HG03108 (cell line): ENCODE data around the gene UGP2.
"Not testable (repeated sequence)": the region's sequence is repeated elsewhere in the genome, so short reads cannot be mapped to it uniquely, and the experiment has no call there.

ENCODE experiments used
- ATAC-seq: cut with Tn5 transposase; IDR thresholded peaks from one replicate; pipeline ENCODE4 v1.9.1; 2021; ENCODE audit warnings: moderate library complexity; ENCODE audit not compliant: unreplicated experiment

UGP2 gene

DNA sequence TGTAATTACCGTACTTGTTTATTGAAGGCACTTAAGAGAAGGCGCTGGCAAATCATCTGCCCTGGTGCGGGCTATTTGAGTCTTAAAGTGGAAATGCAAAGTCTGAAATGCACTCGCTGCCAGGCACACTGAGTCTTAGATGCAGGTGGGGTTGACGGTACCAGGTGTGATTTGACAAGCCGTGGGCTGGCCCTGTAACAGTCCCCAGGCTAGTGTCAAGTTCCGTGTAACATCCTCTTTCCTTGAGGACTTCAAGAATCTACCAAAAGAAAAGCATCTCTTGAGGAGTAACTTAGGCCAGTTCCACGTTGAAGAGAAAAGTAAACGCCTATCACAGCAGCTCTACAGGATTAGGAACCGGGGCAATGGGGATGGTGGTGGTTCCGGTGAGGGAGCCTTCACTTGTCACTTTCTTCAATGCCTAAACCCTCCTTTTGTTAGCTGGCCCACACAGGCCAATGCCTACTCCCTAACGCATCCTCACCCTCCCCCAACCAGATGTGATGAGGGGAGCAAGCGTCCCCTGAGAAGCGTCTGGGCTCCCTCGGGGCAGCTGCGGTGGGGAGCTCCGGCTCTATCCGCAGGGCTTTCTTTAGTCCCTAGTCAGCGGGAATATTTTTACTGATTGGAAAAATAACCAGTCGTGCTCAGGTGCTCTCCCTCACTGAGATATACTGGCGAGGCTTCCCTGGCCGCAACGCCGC, 1.5 kb upstream of the UGP2 start:
- peak; percentile 15 for ATAC-seq

DNA sequence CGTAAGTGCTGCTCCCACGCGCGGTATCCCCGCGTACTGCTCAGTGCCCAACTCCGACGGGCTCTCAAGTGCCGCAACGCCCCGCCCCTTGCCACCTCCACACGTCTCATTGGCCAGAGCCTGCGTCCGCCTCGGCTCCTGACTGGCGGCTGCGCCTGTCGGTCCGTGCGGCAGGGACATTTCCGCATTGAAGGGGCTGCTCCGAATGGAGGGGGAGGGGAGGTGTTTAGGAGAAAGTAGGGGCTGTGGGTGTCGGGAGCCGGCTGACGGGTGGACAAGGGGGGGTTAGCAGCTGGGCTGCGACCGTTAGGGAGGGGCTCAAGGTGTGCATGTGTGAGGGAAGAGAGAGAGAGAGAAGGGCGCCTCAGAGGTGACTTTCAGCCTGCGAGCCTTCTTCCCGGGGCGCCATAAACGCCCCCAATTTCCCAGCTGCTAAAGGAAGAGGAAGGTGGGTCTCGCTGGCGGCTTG, 877 bp upstream of the UGP2 start:
- peak; percentile 90 for ATAC-seq

DNA sequence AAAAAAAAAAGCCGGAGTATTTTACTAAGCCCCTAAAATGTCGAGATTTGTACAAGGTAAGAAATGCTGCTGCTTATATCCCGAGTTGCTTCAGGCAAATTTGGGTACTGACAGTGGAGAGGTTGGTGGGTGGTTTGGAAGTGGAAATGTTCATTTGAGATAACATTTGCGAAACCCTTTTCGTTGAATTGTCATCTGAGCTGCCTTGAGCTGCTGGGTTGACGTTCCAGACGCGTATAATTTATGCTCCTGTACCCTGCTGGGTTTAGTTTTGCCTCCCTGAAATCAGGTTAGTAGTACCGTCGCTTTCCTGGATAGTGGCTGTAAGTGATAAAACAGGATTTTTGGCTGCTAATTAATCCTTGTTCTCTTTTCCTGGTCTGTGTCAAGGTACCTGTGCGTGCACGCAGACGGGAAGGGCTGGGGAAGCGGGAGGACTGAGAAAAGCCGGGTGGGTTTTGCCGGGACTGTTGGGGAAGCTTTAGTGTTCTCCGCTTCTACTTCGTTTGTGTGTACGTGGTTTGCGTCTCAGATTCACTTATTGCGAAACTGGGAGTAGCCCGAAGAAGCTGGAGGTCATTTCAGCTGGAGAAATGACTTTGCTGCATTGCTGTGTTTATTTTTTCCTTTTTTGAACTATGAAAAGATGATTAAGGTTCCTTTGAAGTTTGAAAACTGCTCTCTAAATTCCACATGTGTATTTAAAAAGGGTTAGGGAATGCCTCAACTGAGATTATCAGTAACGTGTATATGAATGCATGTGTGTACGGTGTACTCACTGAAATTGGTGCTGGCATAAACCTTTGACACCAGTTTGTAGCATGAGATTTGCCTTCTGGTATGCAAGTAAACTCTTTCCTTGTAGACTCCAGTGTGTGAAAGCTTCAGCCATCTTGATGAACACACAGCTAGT, 709 bp downstream of the UGP2 start:
- ATAC-seq: no peak

DNA sequence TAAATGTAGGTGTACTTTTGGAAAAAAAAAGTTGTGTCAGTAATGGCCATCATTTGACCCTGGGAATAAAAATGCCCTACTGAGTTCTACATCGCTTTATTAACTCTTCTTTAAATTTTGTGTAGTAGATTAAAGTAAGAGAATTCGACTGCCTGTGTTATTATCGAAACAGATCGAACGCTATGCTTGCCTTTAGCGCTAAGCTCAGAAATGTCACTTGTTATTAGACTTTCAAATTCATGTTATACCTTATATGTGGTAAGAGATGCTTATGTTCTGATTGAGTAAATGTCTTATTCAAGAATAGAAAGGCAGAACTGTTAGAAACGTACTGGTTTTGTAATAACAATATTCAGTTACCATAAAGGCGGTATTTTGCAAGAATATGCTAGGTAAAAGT, 1.4 kb downstream of the UGP2 start:
- no peak for ATAC-seq

DNA sequence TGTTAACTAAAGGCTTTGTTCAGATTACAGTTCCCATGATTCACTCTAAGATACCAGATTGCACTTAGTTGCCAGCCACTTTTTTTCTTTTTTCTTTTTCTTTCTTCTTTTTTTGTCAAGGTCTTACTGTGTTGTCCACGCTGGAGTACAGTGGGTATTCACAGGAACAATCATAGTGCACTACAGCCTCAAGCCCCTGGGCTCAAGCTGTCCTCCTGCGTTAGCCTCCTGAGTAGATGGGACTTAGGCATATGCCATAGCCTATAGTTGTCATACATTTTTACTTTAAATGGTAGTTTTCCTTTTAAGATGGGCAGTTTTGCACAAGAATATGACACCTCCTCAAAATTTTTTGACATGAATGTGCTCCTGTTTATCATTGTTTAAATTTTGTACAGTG, 2.1 kb downstream of the UGP2 start:
- ATAC-seq: no peak

DNA sequence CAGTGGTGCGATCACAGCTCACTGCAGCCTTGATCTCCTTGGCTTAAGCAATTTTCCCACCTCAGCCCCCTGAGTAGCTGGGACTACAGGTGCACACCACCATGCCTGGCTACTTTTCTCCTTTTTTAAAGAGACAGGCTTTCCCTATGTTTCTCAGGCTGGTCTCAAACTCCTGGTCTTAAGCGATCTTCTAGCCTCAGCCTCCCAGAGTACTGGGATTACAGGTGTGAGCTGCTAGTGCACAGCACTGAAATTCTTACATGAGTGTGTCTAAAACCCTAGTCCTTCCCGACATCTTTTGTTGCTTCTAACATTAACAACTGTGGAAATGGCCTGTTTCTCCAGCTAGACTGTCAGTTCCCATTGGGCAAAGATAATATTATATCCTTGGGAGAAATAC, 2.9 kb downstream of the UGP2 start:
- ATAC-seq: no peak

DNA sequence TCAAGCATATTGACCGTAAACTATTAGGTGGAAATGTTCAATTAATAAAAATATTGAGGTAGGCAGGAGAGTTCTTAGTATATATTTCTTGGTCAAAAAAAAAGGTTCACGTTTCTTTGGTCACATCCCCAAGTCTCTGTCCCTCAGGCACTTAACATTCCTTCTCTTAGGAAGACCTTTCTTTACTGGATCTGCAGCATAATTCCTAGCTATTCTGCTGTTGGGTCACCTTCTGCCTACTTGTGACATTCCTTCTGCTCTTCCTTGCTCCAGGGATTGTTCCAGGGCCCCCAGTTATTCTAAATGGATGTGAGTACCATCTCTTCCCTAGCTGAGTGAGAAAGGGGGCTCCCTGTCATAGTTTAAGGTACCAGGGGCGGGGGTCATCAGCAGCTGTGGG, 4.2 kb downstream of the UGP2 start:
- ATAC-seq: no peak

DNA sequence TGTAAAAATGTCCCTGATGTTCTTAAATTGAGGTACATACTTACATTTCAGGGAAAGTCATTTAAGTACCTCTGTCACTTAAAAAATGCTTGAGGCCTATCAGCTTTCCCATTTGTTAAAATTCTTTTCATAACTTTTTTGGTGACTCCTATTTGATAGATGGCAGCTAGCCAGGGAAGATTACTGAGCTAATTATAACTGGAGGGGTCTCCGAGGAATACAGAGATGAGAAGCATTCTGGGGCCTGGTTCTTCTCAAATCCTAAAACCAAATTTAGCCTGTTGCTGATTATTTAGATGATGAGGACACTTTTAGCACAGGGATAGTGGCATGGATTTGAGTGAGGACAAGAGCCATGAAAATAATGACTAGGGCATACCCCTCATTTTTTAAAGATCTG, 4.8 kb downstream of the UGP2 start:
- no peak for ATAC-seq

DNA sequence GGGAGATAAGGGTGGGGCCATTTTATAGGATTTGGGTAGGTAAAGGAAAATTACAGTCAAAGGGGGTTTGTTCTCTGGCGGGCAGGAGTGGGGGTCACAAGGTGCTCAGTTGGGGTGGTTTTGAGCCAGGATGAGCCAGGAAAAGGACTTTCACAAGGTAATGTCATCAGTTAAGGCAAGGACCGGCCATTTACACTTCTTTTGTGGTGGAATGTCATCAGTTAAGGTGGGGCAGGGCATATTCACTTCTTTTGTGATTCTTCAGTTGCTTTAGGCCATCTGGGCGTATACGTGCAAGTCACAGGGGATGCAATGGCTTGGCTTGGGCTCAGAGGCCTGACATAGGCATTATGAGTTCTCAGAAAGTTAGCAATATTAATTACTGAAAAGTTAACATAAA, 5.9 kb downstream of the UGP2 start:
- not testable (repeated sequence) for ATAC-seq

DNA sequence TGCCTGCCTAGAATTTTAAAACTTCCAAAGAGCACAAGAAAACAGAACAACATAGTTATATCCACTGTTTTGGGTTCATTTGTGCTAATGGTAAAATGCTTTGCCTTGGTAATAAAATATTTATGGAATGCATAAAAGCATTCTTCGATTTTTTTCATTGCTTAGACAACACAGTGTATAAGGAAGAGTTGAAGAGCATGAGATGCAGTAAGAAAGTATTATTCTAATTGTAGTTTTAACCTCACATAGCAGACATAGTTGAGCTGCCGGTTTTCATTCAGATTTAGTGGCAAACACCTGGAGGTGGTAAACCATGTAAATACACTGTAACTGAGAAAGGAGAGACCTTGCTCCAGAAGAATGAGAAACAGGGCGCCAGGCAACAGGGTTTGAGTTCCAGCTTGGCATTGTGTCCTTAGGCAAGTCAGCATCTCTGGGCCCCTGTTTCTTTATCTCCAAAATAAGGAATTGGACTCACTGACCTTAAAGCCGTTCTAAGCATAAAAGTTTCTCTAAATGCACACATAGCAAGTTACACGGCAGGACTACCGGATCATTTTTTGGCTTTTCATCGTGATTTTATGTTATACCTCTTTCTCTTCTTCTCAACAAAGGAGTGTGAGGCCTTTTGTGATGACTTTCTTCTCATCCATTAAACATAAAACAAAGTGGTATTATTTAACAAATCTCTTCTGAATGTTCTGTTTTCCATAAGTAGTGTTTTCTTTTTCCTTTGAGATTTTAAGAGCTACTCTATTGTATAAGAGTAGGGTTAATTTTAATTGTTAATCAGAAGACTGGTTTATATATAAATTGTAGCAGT, 7.9 kb downstream of the UGP2 start:
- ATAC-seq: no peak

DNA sequence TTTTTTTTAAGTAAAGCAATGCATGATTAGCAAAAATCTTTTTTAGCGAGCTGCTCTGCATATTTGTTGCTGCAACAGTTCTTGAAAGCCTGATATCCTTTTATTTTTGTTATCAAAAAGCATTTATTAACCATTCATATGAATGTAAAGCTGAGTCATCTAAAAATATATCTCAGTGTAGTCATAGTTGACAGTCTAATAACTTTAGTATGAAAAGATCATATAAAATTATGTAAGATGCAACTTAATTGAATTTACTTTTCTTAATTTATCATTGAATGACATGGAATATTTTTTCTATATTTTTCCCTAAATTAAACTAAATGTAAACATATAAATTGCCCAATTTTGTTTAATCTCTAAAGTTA, 8.5 kb downstream of the UGP2 start:
- no peak for ATAC-seq

DNA sequence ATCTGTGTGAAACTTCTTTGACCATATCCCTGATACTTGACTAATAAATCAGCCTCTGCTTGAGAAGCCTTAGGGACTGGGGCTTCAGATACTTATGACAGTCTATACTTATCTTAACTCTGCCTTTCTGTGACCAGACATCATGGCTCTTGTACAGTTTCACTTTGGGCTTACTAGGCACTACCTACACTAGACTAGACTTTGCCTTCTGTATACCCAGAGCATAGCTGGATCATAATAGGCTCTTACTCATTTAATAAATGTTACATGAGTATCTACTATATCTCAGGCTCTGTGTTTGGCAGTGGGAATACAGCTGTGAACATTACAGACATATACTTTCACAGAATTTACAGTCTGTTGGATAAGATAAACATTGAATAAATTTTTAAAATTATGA, 9.0 kb downstream of the UGP2 start:
- no peak for ATAC-seq

DNA sequence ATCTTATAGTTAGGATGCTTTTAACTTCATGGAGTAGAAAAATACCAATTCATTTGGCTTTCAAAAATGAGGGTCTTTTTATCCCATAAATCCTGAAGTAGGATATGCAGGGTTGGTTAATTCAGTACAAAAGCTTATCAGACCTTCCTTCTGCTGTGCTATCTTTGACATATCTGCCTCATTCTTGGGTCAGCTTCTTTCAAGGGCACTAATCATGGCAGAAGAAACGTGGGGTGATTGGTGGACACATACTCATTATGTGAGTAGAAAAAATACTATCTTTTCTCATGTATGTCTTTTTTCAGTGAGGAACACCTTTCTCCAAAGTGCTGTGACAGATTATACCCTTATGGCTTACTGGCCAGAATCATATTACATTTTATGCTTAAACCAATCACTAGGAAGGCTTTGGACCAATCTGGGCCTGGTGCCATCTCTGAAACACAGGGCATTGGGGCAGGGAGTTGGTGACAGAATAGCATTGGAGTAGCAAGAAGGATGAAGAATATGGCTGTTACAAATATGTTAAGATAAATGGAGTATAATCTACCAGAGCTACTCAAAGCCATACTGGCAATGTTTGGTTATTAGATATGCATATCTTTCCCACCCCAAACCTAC, 10.1 kb downstream of the UGP2 start:
- no peak for ATAC-seq

DNA sequence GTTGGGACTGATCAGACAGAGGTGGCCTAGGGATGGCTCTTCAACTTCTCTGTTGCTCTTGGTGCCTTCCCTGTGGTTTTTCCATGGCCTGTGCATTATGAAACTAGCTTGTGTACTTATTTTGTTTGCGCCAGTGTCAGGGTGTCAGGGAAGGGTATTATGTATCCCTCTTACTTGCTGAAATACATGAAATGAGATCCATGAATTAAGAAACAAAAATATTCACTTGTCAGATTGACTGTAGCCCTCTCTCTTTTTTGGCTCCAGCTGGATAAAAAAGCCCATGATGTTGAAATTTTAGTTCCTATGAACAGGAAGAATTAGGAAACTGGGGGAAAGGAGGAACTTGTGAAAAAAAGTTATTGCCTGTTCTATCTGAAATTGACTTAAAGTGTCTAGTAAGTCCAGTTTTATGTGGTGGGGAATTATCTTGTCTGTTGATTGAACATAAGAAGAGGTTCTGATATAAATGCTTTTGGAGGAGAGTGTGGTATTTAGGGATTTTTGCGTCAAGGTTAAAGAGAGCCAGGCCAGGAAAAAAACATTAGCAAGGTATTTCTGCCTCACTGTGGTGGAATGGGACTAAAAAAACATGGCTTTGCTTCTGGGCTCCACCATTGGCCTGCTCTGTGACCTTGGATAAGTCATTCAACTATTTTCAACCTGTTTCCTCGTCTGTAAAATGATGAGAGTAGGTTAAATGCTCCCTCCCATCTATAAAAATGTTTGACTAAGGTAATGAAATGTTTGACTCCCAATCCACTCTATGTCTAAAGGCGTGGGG, 12.0 kb downstream of the UGP2 start:
- no peak for ATAC-seq

DNA sequence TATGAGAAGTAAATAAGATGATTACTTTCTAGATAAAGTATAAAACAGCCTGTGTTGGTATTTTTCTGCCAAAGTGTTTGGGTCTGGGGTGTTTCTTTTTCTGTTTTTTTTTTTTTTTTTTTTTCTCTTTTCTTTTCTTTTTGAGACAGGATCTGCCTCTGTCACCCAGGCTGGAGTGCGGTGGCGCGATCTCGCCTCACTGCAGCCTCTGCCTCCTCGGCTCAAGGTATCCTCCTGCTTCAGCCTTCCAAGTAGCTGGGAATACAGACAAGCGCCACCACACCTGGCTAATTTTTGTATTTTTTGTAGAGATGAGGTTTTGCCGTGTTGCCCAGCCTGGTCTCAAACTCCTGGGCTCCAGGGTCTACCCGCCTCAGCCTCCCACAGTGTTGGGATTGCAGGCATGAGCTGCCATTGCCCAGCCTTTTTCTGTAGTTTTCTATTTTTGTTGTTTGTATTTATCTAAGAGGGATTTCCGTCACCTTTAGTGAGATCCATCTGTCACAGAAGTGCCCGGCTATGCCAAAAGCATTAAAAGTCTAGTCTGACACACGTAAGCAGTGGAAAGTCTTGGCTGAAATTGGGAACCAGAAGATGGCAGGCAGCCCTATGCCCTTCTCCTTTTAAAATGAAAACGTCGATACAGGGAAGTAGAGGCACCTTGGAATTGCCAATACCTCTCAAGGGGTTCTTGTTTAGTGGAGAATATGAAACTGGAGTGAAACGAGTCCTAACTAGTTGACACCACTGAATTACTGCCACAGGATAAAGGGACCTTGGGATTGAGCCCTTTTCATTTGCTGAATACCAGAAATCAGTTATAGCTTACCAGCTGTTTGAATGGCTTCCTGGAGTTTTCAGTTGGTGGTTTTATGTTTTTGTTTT, 14.0 kb downstream of the UGP2 start:
- no peak for ATAC-seq

DNA sequence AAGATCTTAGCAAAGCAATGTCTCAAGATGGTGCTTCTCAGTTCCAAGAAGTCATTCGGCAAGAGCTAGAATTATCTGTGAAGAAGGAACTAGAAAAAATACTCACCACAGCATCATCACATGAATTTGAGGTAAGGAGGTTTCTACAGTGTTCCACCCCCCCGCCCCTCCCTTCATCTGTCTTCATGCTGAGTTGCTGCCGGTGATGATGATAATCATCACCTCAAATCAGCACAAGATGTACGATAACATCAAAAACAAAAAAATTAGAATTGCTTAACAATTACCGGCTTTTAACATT, 14.6 kb downstream of the UGP2 start:
- ATAC-seq: no peak

DNA sequence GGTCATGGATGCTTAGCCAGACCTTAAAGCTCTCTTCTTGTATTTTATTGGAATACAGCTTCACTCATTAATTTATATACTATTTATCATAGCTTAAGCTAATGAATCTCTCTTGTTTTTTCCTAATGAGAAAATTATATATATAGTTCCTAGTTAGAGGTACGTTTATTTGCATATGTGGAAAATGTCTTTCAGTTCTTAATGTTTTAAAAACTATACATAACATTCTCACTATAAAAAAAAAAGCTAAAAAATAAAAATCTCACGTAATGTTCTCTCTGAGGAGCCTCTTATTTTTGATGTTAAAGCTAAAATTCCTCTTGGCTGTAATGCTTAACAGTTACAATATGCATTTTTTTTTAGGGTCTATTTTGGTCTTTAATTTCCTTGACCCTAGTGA, 16.6 kb downstream of the UGP2 start:
- no peak for ATAC-seq

DNA sequence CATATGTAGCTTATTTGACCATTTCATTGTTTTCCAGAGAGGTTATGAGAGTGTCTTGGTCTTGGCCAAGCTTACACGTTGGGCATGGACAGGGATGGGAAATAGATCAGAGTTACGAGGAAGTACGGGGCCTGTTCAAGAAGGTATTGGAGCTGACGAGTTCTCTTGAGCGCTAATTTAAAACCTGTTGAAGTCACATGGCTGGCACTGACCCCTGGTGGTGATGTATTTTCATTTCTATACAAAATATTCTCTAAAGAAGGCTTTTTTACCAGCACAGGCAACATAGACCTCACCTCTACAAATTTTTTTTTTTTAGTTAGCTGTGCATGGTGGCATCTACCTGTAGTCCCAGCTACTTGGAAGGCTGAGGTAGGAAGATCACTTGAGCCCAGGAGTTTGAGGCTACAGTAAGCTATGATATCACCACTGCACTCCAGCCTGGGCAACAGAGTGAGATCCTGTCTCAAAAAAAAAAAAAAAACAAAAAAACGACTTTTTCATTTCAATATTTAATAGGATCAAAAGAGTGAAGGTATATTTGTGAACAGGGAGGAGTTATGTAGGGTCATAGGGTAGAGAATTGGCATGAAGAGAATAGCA, 19.6 kb downstream of the UGP2 start:
- peak; percentile 50 for ATAC-seq

DNA sequence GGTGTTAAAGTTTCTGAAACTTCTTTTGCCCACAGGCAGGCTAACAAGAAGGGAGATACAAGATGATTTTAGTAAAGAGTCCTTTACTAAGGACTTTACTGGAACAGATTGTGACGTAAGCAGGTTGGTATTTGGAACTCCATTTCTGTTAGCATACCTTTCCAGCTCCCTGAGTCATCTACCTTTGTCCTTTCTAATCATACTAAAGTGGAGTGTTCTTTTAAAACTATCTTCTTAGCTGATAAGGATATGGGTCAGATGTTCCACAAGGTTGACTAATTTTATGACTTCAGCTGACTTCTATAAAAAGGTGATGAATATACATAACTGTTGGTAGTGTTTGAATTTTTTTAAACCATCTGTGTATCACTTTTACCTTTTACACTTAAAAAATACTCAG, 21.1 kb downstream of the UGP2 start:
- ATAC-seq: no peak
